H9 (cell line): Measurements from ENCODE around the gene RANBP3. TPM values are rescaled to one million over a fixed set of nuclear protein-coding genes. Genes with fewer than 3 reads are reported as not detected.

Experiments used
- DNase-seq: peaks from one replicate; pipeline ENCODE4 v3.0.0-alpha.2; 2017
- H2AFZ ChIP-seq: one replicate; pipeline ENCODE4 v1.6.1; 2013; ENCODE audit warnings: mild to moderate bottlenecking, low read length, control low read depth, moderate library complexity
- H2AK5ac ChIP-seq: 2 replicates; pipeline ENCODE4 v1.6.1; 2013; ENCODE audit warnings: low read length, control low read depth, mixed read lengths; ENCODE audit not compliant: insufficient read length
- H2BK120ac ChIP-seq: one replicate; pipeline ENCODE4 v1.6.1; 2013; ENCODE audit warnings: low read depth, mild to moderate bottlenecking, low read length, control low read depth, inconsistent platforms; ENCODE audit not compliant: poor library complexity, severe bottlenecking
- H2BK12ac ChIP-seq: 2 replicates; pipeline ENCODE4 v1.6.1; 2013; ENCODE audit warnings: low read length, control low read depth, mixed read lengths, low read depth; ENCODE audit not compliant: insufficient read length
- H2BK15ac ChIP-seq: 2 replicates; pipeline ENCODE4 v1.6.1; 2013; ENCODE audit warnings: low read depth, low read length, control low read depth
- H2BK20ac ChIP-seq: one replicate; pipeline ENCODE4 v1.6.1; 2013; ENCODE audit warnings: low read depth, mild to moderate bottlenecking, low read length, control low read depth, inconsistent platforms; ENCODE audit not compliant: poor library complexity, severe bottlenecking
- H2BK5ac ChIP-seq: 2 replicates; pipeline ENCODE4 v1.6.1; 2013; ENCODE audit warnings: low read length, control low read depth, mixed read lengths; ENCODE audit not compliant: insufficient read length
- H3K14ac ChIP-seq: 2 replicates; pipeline ENCODE4 v1.6.1; 2013; ENCODE audit warnings: low read length, control low read depth; ENCODE audit not compliant: insufficient read depth
- H3K18ac ChIP-seq: 2 replicates; pipeline ENCODE4 v1.6.1; 2013; ENCODE audit warnings: low read depth, mild to moderate bottlenecking, mixed read lengths, low read length, control low read depth; ENCODE audit not compliant: insufficient read length
- H3K23ac ChIP-seq: 2 replicates; pipeline ENCODE4 v1.6.1; 2013; ENCODE audit warnings: low read length, control low read depth, mixed read lengths, low read depth; ENCODE audit not compliant: insufficient read length
- H3K23me2 ChIP-seq: 2 replicates; pipeline ENCODE4 v1.6.1; 2013; ENCODE audit warnings: low read depth, mild to moderate bottlenecking, mixed read lengths, low read length, control low read depth; ENCODE audit not compliant: insufficient read length, poor library complexity, severe bottlenecking
- H3K27ac ChIP-seq: 2 replicates; pipeline ENCODE4 v1.5.1; 2013; ENCODE audit warnings: low read length, control low read depth, mixed read lengths, low read depth; ENCODE audit not compliant: insufficient read length
- H3K27me3 ChIP-seq: 2 replicates; pipeline ENCODE4 v1.6.1; 2013; ENCODE audit warnings: low read length, control low read depth, inconsistent platforms; ENCODE audit not compliant: insufficient read depth
- H3K4ac ChIP-seq: 2 replicates; pipeline ENCODE4 v1.6.1; 2013; ENCODE audit warnings: low read depth, mild to moderate bottlenecking, control low read depth, inconsistent platforms, low read length, moderate library complexity
- H3K4me1 ChIP-seq: 2 replicates; pipeline ENCODE4 v1.6.1; 2013; ENCODE audit warnings: low read length, control low read depth, inconsistent platforms; ENCODE audit not compliant: insufficient read depth
- H3K4me2 ChIP-seq: 2 replicates; pipeline ENCODE4 v1.6.1; 2013; ENCODE audit warnings: low read length, control low read depth, mixed read lengths; ENCODE audit not compliant: insufficient read length, insufficient read depth
- H3K56ac ChIP-seq: 2 replicates; pipeline ENCODE4 v1.6.1; 2013; ENCODE audit warnings: low read depth, mild to moderate bottlenecking, mixed read lengths, low read length, control low read depth; ENCODE audit not compliant: insufficient read length
- H3K79me1 ChIP-seq: 2 replicates; pipeline ENCODE4 v1.6.1; 2013; ENCODE audit warnings: low read depth, mild to moderate bottlenecking, moderate library complexity, low read length, control low read depth, inconsistent platforms; ENCODE audit not compliant: insufficient read depth, poor library complexity, severe bottlenecking
- H3K79me2 ChIP-seq: 2 replicates; pipeline ENCODE4 v1.6.1; 2013; ENCODE audit warnings: low read length, control low read depth, inconsistent platforms; ENCODE audit not compliant: insufficient read depth
- H3K9ac ChIP-seq: 2 replicates; pipeline ENCODE4 v1.6.1; 2013; ENCODE audit warnings: low read length, control low read depth, mixed read lengths; ENCODE audit not compliant: insufficient read length; ENCODE audit errors: extremely low read depth
- H3K9me3 ChIP-seq: one replicate; pipeline ENCODE4 v1.6.1; 2013; ENCODE audit warnings: low read depth, low read length, inconsistent platforms; ENCODE audit not compliant: control insufficient read depth
- H3T11ph ChIP-seq: one replicate; pipeline ENCODE4 v1.6.1; 2013; ENCODE audit warnings: mild to moderate bottlenecking, low read length, control low read depth, inconsistent platforms
- H4K20me1 ChIP-seq: one replicate; pipeline ENCODE4 v1.6.1; 2013; ENCODE audit not compliant: control insufficient read depth, insufficient read length, insufficient read depth
- H4K5ac ChIP-seq: 2 replicates; pipeline ENCODE4 v1.6.1; 2013; ENCODE audit warnings: low read depth, mild to moderate bottlenecking, mixed read lengths, low read length, control low read depth; ENCODE audit not compliant: insufficient read length
- H4K8ac ChIP-seq: replicated peaks from 2 replicates; pipeline ENCODE4 v1.6.1; 2013; ENCODE audit warnings: low read length, control low read depth, mixed read lengths, low read depth; ENCODE audit not compliant: insufficient read length
- H4K91ac ChIP-seq: 2 replicates; pipeline ENCODE4 v1.6.1; 2013; ENCODE audit warnings: low read depth, mild to moderate bottlenecking, moderate library complexity, mixed read lengths, low read length, control low read depth; ENCODE audit not compliant: insufficient read length
- H3K27ac Mint-ChIP-seq, 3 experiments: 2 replicates in 2 of 3; 3 replicates in 1 of 3; pipeline ENCODE4 v1.8.0; 2020 to 2021; ENCODE audit warnings: mixed read lengths in 3 of 3, mild to moderate bottlenecking in 1 of 3, moderate library complexity in 1 of 3
- H3K27me3 Mint-ChIP-seq: 2 replicates; pipeline ENCODE4 v1.8.0; 2021; ENCODE audit warnings: low read depth, mild to moderate bottlenecking, moderate library complexity, mixed read lengths
- H3K36me3 Mint-ChIP-seq, 3 experiments: 2 replicates in 2 of 3; 3 replicates in 1 of 3; pipeline ENCODE4 v1.8.0; 2020 to 2021; ENCODE audit warnings: low read depth in 3 of 3, mixed read lengths in 3 of 3; ENCODE audit not compliant: insufficient read depth in 1 of 3
- H3K4me1 Mint-ChIP-seq, 2 experiments: 2 replicates each; pipeline ENCODE4 v1.8.0; 2020; ENCODE audit warnings: mixed read lengths in 2 of 2
- H3K4me3 Mint-ChIP-seq, 2 experiments: 2 replicates in 1 of 2; 3 replicates in 1 of 2; pipeline ENCODE4 v1.8.0; 2020 to 2021; ENCODE audit warnings: mild to moderate bottlenecking in 2 of 2, mixed read lengths in 2 of 2, moderate library complexity in 1 of 2
- H3K9me3 Mint-ChIP-seq, 2 experiments: 2 replicates in 1 of 2; 3 replicates in 1 of 2; pipeline ENCODE4 v1.8.0; 2020; ENCODE audit warnings: mild to moderate bottlenecking in 2 of 2, mixed read lengths in 2 of 2, moderate library complexity in 1 of 2
- WGBS: extraction: QIAGEN DNeasy Blood & Tissue Kit; methylation state at CpG from one replicate; pipeline ENCODE4 v1.1.7; 2013; ENCODE audit warnings: missing lambda C conversion rate, low lambda C conversion rate, mixed read lengths; ENCODE audit not compliant: insufficient read length; ENCODE audit errors: extremely low coverage; 5-methylcytosine and 5-hydroxymethylcytosine counted together
- total RNA-seq: library from RNA; stranded (reverse); gene quantifications from 2 replicates; pipeline ENCODE4 v1.2.1, GENCODE V29; 2021
- TF ChIP-seq, protein P1 (sequence below): fragments of 200-600 bp; sonication (generic); conservative IDR thresholded peaks from 3 replicates; pipeline ENCODE4 v1.8.0; 2021; ENCODE audit warnings: antibody characterized with exemption, mild to moderate bottlenecking

RANBP3 gene
- total RNA-seq, 1 experiment from 2014 or later, result 86.5 TPM

GRCh38 chr19:6015841-6016545 is 38.1 kb upstream of the RANBP3 start:
- H3K14ac ChIP-seq, result no peak overlapping the region
- H4K91ac ChIP-seq, result no peak overlapping the region
- no peaks in the 10 kb centered on the region for H3K79me1 ChIP-seq
- no peak overlapping the region for H3K27ac ChIP-seq
- H3K56ac ChIP-seq, result no peak overlapping the region
- Mint-ChIP-seq H3K4me1 (peaks cover 0 to 19% of the 10 kb centered on the region in 2 experiments; a peak in 2 of 4 replicates), H3K27ac (no peak overlapping the region), H3K9me3 (no peaks in the 10 kb centered on the region), H3K27me3 (peaks cover 52% of the 10 kb centered on the region), H3K4me3 (no peak overlapping the region), H3K36me3 (no peaks in the 10 kb centered on the region; a peak in 1 of 7 replicates)
- H2BK12ac ChIP-seq, result no peak overlapping the region
- H3T11ph ChIP-seq, result no peak overlapping the region
- H3K23ac ChIP-seq, result no peak overlapping the region
- TF ChIP-seq, protein P1, sequence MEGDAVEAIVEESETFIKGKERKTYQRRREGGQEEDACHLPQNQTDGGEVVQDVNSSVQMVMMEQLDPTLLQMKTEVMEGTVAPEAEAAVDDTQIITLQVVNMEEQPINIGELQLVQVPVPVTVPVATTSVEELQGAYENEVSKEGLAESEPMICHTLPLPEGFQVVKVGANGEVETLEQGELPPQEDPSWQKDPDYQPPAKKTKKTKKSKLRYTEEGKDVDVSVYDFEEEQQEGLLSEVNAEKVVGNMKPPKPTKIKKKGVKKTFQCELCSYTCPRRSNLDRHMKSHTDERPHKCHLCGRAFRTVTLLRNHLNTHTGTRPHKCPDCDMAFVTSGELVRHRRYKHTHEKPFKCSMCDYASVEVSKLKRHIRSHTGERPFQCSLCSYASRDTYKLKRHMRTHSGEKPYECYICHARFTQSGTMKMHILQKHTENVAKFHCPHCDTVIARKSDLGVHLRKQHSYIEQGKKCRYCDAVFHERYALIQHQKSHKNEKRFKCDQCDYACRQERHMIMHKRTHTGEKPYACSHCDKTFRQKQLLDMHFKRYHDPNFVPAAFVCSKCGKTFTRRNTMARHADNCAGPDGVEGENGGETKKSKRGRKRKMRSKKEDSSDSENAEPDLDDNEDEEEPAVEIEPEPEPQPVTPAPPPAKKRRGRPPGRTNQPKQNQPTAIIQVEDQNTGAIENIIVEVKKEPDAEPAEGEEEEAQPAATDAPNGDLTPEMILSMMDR, result no peak
- no peaks in the 10 kb centered on the region for H3K79me2 ChIP-seq
- no CpG with 5 or more reads among the region's 26 CpGs for WGBS
- no peak overlapping the region for H3K18ac ChIP-seq
- H3K4ac ChIP-seq, result no peak overlapping the region
- no peak for DNase-seq
- H2AFZ ChIP-seq, result no peak overlapping the region
- H4K5ac ChIP-seq, result no peak overlapping the region
- H3K9me3 ChIP-seq, result no peaks in the 10 kb centered on the region
- no peak overlapping the region for H3K9ac ChIP-seq
- no peaks in the 10 kb centered on the region for H3K23me2 ChIP-seq
- no peak overlapping the region for H3K4me2 ChIP-seq
- no peak overlapping the region for H2BK120ac ChIP-seq
- H2BK5ac ChIP-seq, result no peak overlapping the region
- H2BK20ac ChIP-seq, result no peak overlapping the region
- no peaks in the 10 kb centered on the region for H3K27me3 ChIP-seq
- no peak overlapping the region for H2BK15ac ChIP-seq
- no peaks in the 10 kb centered on the region for H3K4me1 ChIP-seq
- no peak overlapping the region for H2AK5ac ChIP-seq
- H4K8ac ChIP-seq, result no peak overlapping the region
- no peaks in the 10 kb centered on the region for H4K20me1 ChIP-seq
